ENCODE measurements around the gene COIL.
A peak's percentile ranks its signal among the peaks of the same experiment; 100 is the strongest.
"Not testable (repeated sequence)": the region's sequence is repeated elsewhere in the genome, so short reads cannot be mapped to it uniquely, and the experiment has no call there.

Gene COIL

GRCh38 chr17:56977673-56978395, 17.0 kb upstream of the COIL start, which contains the start of gene SCPEP1:
SCPEP1 (plus strand) TSS chr17:56978131; CDS start chr17:56978160, 29 bp downstream.
- DNase-seq: peak; percentile 73

GRCh38 chr17:56976941-56977608, 16.2 kb upstream of the COIL start:
- no peak for DNase-seq

GRCh38 chr17:56975656-56976055, 14.8 kb upstream of the COIL start:
- no peak for DNase-seq

GRCh38 chr17:56974055-56974454, 13.2 kb upstream of the COIL start:
- DNase-seq: no peak

GRCh38 chr17:56973520-56973919, 12.7 kb upstream of the COIL start:
- DNase-seq: no peak

- no peak for DNase-seq
Observed at GRCh38 chr17:56972111-56972730, 11.4 kb upstream of the COIL start.

- DNase-seq: no peak
Observed at GRCh38 chr17:56970974-56971373, 10.1 kb upstream of the COIL start.

GRCh38 chr17:56966338-56966737, 5.5 kb upstream of the COIL start:
- no peak for DNase-seq

GRCh38 chr17:56965681-56966080, 4.8 kb upstream of the COIL start:
- DNase-seq: not testable (repeated sequence)

GRCh38 chr17:56965241-56965640, 4.4 kb upstream of the COIL start:
- DNase-seq: not testable (repeated sequence)

GRCh38 chr17:56956992-56957391, 3.9 kb downstream of the COIL start:
- no peak for DNase-seq

GRCh38 chr17:56949595-56949994, 11.3 kb downstream of the COIL start:
- DNase-seq: no peak

GRCh38 chr17:56948491-56948890, 12.4 kb downstream of the COIL start:
- DNase-seq: no peak

GRCh38 chr17:56947741-56948140, 13.1 kb downstream of the COIL start:
- no peak for DNase-seq

- no peak for DNase-seq
Observed at GRCh38 chr17:56945938-56946505, 14.8 kb downstream of the COIL start.

- DNase-seq: no peak
Observed at GRCh38 chr17:56943505-56944125, 17.2 kb downstream of the COIL start.

GRCh38 chr17:56939869-56940484, 20.9 kb downstream of the COIL start:
- no peak for DNase-seq

- DNase-seq: not testable (repeated sequence)
Observed at GRCh38 chr17:56938206-56938605, 22.6 kb downstream of the COIL start.

GRCh38 chr17:56937687-56938086, 23.2 kb downstream of the COIL start:
- DNase-seq: no peak

- DNase-seq: no peak
Observed at GRCh38 chr17:56936697-56937322, 24.0 kb downstream of the COIL start.

GRCh38 chr17:56935461-56935860, 25.4 kb downstream of the COIL start:
- no peak for DNase-seq

- no peak for DNase-seq
Observed at GRCh38 chr17:56934280-56934679, 26.6 kb downstream of the COIL start.

Measured in stimulated activated CD4-positive, alpha-beta T cell treated with anti-CD3 and anti-CD28 coated beads, Interleukin-12 subunit alpha, Interleukin-12 subunit beta, amount 100 ng/mL, for 4 hours (primary cell).